ENCODE results near the gene NME3.

The NME3 gene

DNA sequence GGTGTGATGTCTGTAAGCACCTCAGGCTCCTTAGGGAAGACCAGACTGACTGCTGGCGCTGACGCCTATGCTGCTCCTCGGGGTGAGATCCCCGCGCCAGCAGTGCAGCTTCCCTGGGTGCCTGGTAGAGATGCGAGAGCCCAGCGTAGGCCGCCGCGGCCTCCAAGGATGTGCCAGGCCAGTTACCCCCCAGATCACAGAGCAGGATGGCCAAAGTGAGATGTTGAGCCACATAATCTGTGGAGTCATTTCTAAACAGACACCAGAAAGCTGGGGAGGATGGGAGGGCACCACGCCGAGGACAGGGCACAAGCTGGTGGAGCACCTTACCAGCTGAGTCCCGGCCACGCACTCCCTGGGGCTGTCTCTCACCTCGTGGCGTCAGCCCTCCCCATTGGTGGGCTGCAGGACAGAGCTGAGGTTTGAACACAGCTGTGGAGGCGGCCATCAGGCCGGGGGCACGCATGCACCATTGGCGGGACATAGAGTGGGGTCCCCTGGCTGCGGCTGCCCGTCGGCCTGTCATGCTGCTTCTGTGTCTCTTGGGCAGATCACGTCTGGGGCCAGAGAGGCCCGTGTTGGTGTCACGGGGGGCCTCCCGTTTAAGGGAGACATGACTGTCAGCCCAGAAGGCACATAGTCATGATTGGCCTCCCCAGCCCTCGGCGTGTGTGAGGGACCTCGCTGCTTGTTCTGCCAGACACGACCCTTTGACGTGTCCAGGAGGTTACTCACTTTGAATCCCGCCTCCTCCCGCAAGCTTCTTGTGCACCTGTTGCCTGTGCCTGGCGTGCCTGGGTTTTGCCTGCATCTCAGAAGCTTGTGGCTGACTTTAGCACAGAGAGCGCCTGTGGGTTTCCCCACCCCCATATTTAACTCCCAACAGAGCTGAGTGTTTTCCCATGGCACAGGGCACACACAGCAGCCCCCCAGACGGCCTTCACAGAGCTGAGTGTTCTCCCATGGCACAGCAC, 43.4 kb downstream of the NME3 start:
- H3K4me3 ChIP-seq (ENCODE audit: low read depth, low read length): no peak overlapping the region
- no peak overlapping the region for H2AFZ ChIP-seq
- peaks cover 64% of the 10 kb centered on the region for H3K79me2 ChIP-seq
- H3K36me3 ChIP-seq (ENCODE audit: control insufficient read depth, insufficient read depth, low read length): no peaks in the 10 kb centered on the region
- H3K9ac ChIP-seq: no peak overlapping the region
- H3K4me2 ChIP-seq (ENCODE audit: low read length): no peak overlapping the region
- no peaks in the 10 kb centered on the region for H3K9me3 ChIP-seq (ENCODE audit: control insufficient read depth, low read length)
- H3K4me1 ChIP-seq: no peaks in the 10 kb centered on the region
- no peak overlapping the region for H3K27ac ChIP-seq
- H3K27me3 ChIP-seq (ENCODE audit: control insufficient read depth, insufficient read depth, low read length): no peaks in the 10 kb centered on the region
- TF ChIP-seq, protein P1, sequence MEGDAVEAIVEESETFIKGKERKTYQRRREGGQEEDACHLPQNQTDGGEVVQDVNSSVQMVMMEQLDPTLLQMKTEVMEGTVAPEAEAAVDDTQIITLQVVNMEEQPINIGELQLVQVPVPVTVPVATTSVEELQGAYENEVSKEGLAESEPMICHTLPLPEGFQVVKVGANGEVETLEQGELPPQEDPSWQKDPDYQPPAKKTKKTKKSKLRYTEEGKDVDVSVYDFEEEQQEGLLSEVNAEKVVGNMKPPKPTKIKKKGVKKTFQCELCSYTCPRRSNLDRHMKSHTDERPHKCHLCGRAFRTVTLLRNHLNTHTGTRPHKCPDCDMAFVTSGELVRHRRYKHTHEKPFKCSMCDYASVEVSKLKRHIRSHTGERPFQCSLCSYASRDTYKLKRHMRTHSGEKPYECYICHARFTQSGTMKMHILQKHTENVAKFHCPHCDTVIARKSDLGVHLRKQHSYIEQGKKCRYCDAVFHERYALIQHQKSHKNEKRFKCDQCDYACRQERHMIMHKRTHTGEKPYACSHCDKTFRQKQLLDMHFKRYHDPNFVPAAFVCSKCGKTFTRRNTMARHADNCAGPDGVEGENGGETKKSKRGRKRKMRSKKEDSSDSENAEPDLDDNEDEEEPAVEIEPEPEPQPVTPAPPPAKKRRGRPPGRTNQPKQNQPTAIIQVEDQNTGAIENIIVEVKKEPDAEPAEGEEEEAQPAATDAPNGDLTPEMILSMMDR (IDR thresholded peaks at IDR 0.05): no peak

DNA sequence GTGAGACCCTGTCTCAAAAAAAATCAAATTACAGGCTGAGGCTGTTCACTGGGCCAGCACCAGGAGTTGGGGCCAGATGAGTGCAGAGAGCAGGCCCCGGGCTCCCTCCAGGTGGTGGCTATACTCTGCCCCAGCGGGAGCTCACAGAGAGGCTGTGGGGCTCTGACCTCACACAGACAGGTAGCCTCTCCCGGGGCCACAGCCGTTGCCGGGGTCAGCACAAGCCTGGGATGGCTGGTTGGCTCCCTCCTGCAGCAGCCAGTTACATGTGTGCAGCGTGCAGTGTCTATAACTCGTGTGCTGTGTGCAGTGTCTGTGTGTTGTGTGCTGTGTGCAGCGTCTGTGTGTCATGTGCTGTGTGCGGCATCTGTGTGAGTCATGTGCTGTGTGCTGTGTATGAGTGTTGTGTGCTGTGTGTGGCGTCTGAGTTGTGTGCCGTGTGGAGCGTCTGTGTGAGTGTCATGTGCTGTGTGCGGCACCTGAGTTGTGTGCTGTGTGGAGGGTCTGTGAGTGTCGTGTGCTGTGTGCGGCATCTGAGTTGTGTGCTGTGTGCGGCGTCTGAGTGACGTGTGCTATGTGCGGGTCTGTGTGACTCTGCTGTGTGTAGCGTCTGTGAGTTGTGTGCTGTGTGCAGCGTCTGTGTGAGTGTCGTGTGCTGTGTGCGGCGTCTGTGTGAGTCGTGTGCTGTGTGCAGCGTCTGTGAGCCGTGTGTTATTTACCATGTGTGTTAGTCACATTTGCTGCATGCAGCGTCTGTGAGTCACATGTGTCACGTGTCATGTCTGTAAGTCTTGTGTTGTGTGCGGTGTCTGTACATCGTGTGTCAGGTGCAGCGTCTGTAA, 44.5 kb downstream of the NME3 start:
- Histone ChIP-seq H3K9ac (no peak overlapping the region), H2AFZ (no peak overlapping the region)
- TF ChIP-seq, protein P1 (IDR thresholded peaks at IDR 0.05): no peak

DNA sequence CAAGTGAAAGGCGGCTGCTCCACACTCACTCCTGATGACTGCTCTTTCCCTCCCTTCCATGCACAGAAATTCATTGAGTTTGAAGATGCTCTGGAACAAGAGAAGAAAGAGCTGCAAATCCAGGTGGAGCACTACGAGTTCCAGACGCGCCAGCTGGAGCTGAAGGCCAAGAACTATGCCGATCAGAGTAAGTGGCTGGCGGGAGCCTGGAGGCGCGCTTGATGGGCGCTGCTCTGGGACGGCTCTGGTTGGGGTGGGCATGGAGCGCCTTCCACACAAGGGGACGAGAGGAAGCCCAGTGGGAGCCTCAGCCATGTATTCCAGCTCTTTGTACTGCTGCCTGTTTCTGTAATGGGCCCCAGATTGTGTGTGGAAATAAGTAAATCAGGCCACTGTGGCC, 46.9 kb downstream of the NME3 start:
- Histone ChIP-seq H3K4me1 (no peaks in the 10 kb centered on the region), H3K27me3 (ENCODE audit: control insufficient read depth, insufficient read depth, low read length) (no peaks in the 10 kb centered on the region), H3K4me3 (ENCODE audit: low read depth, low read length) (no peak overlapping the region), H3K79me2 (peaks cover 89% of the 10 kb centered on the region), H3K27ac (no peak overlapping the region), H3K36me3 (ENCODE audit: control insufficient read depth, insufficient read depth, low read length) (no peaks in the 10 kb centered on the region), H3K9me3 (ENCODE audit: control insufficient read depth, low read length) (no peaks in the 10 kb centered on the region), H3K9ac (no peak overlapping the region), H2AFZ (no peak overlapping the region), H3K4me2 (ENCODE audit: low read length) (no peak overlapping the region)
- TF ChIP-seq, protein P1 (IDR thresholded peaks at IDR 0.05): no peak

More for the DNA sequence above, 44.5 kb downstream of the NME3 start:
- Histone ChIP-seq H3K36me3 (ENCODE audit: control insufficient read depth, insufficient read depth, low read length) (no peaks in the 10 kb centered on the region), H3K27me3 (ENCODE audit: control insufficient read depth, insufficient read depth, low read length) (no peaks in the 10 kb centered on the region), H3K9me3 (ENCODE audit: control insufficient read depth, low read length) (no peaks in the 10 kb centered on the region), H3K4me3 (ENCODE audit: low read depth, low read length) (no peak overlapping the region), H3K79me2 (peaks cover 73% of the 10 kb centered on the region), H3K27ac (no peak overlapping the region), H3K4me2 (ENCODE audit: low read length) (no peak overlapping the region), H3K4me1 (no peaks in the 10 kb centered on the region)

- Histone ChIP-seq H3K9ac (no peak overlapping the region), H3K27me3 (ENCODE audit: control insufficient read depth, insufficient read depth, low read length) (no peaks in the 10 kb centered on the region), H3K36me3 (ENCODE audit: control insufficient read depth, insufficient read depth, low read length) (no peaks in the 10 kb centered on the region), H3K4me1 (no peaks in the 10 kb centered on the region), H3K4me2 (ENCODE audit: low read length) (no peak overlapping the region), H3K9me3 (ENCODE audit: control insufficient read depth, low read length) (no peaks in the 10 kb centered on the region), H3K79me2 (peaks cover 89% of the 10 kb centered on the region), H3K27ac (no peak overlapping the region), H2AFZ (no peak overlapping the region), H3K4me3 (ENCODE audit: low read depth, low read length) (no peak overlapping the region)
- TF ChIP-seq, protein P1 (IDR thresholded peaks at IDR 0.05): peak; percentile 80
Measured at GRCh38 chr16:1723450-1724147, 47.7 kb downstream of the NME3 start.
